Endodermal cell (in vitro differentiated cells): ENCODE results near the gene GHDC. TPM values are rescaled to one million over a fixed set of nuclear protein-coding genes. Genes with fewer than 3 reads are reported as not detected.
"Not testable (repeated sequence)": the region's sequence is repeated elsewhere in the genome, so short reads cannot be mapped to it uniquely, and the experiment has no call there.

Experiments
- DNase-seq: peaks from one replicate; pipeline ENCODE4 v3.0.0-alpha.2; 2017
- H3K27ac ChIP-seq: 2 replicates; pipeline ENCODE4 v1.5.1; 2013; ENCODE audit warnings: mild to moderate bottlenecking, low read depth, low read length, moderate library complexity
- H3K27me3 ChIP-seq: 2 replicates; pipeline ENCODE4 v1.6.1; 2013; ENCODE audit warnings: mild to moderate bottlenecking, low read length, moderate library complexity; ENCODE audit not compliant: insufficient read depth, control insufficient read depth, poor library complexity, severe bottlenecking
- H3K36me3 ChIP-seq: 2 replicates; pipeline ENCODE4 v1.7.0; 2013; ENCODE audit warnings: mild to moderate bottlenecking, low read length, moderate library complexity; ENCODE audit not compliant: control insufficient read depth, insufficient read depth
- H3K4me1 ChIP-seq: one replicate; pipeline ENCODE4 v1.7.0; 2013; ENCODE audit warnings: low read length; ENCODE audit not compliant: control insufficient read depth, insufficient read depth
- H3K4me3 ChIP-seq: 2 replicates; pipeline ENCODE4 v1.5.1; 2013; ENCODE audit warnings: mild to moderate bottlenecking, low read length, moderate library complexity
- H3K9ac ChIP-seq: 2 replicates; pipeline ENCODE4 v1.6.1; 2013; ENCODE audit warnings: mild to moderate bottlenecking, low read length, moderate library complexity; ENCODE audit not compliant: poor library complexity, severe bottlenecking; ENCODE audit errors: extremely low read depth
- H3K9me3 ChIP-seq: 2 replicates; pipeline ENCODE4 v1.6.1; 2013; ENCODE audit warnings: mild to moderate bottlenecking, low read length, moderate library complexity; ENCODE audit not compliant: control insufficient read depth
- H3K27ac Mint-ChIP-seq: 2 replicates; pipeline ENCODE4 v1.8.0; 2020; ENCODE audit warnings: mixed read lengths
- H3K27me3 Mint-ChIP-seq: 2 replicates; pipeline ENCODE4 v1.8.0; 2021; ENCODE audit warnings: mild to moderate bottlenecking, mixed read lengths; ENCODE audit not compliant: insufficient read depth
- H3K36me3 Mint-ChIP-seq: 2 replicates; pipeline ENCODE4 v1.8.0; 2020; ENCODE audit warnings: low read depth, mixed read lengths
- H3K4me1 Mint-ChIP-seq: 2 replicates; pipeline ENCODE4 v1.8.0; 2020; ENCODE audit warnings: mixed read lengths
- H3K4me3 Mint-ChIP-seq: 2 replicates; pipeline ENCODE4 v1.8.0; 2020; ENCODE audit warnings: mild to moderate bottlenecking, moderate library complexity, mixed read lengths
- H3K9me3 Mint-ChIP-seq: 2 replicates; pipeline ENCODE4 v1.8.0; 2020; ENCODE audit warnings: mild to moderate bottlenecking, mixed read lengths
- WGBS, 2 experiments: methylation state at CpG; one replicate each; pipeline versions ENCODE4 v1.1.5 to v1.1.7; 2013; ENCODE audit warnings: missing lambda C conversion rate in 2 of 2, mixed read lengths in 1 of 2; ENCODE audit not compliant: insufficient coverage in 1 of 2, insufficient read length in 1 of 2; 5-methylcytosine and 5-hydroxymethylcytosine counted together
- total RNA-seq, 2 donors: library from RNA; stranded (reverse); fragmentation: NEBNext Ultra II Directional in 1 of 2; extraction: Animal tissue kit (Norgen Biotek cat#: 25700) in 1 of 2; gene quantifications; 2 replicates in 1 of 2; 3 replicates in 1 of 2; pipeline ENCODE4 v1.2.1, GENCODE V29; 2021
- TF ChIP-seq, protein P1 (sequence below): fragments of 200-600 bp; sonication (generic); conservative IDR thresholded peaks from 2 replicates; pipeline ENCODE4 v1.5.0; 2021; ENCODE audit warnings: antibody characterized with exemption, mild to moderate bottlenecking

GHDC gene
- total RNA-seq, 2 donors from 2014 or later = 4.4 to 8.4 TPM

DNA sequence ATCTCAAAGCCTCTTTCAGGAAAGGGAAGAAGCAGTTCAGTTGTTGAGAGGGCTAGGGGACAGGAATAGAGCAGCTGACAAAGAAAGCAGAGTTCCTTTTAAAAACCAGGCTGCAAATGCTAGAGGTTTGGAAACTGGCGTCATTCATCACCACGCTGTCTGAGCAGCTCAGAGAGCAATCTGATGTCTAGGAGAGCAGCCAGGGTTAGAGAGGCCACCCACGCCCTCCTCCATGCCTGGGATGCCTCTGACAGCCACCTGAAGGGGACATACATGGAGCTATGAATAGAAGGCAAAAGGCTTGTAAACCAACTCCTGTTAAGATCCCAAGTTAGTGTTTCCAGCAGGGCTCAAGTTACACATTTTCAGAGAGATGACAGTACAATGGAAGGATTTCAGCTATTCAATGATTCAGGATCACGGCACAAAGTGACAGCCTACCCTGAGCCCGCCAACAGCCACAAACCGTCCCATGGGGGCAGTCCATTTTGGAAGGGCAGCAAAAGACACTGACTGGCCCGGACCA lies 51.9 kb downstream of the GHDC start:
- Mint-ChIP-seq H3K9me3 (no peaks in the 10 kb centered on the region), H3K27ac (peak overlapping the region; percentile 9), H3K4me3 (no peak overlapping the region), H3K36me3 (peaks cover 35% of the 10 kb centered on the region), H3K27me3 (no peaks in the 10 kb centered on the region), H3K4me1 (peaks cover 22% of the 10 kb centered on the region)
- TF ChIP-seq, protein P1, sequence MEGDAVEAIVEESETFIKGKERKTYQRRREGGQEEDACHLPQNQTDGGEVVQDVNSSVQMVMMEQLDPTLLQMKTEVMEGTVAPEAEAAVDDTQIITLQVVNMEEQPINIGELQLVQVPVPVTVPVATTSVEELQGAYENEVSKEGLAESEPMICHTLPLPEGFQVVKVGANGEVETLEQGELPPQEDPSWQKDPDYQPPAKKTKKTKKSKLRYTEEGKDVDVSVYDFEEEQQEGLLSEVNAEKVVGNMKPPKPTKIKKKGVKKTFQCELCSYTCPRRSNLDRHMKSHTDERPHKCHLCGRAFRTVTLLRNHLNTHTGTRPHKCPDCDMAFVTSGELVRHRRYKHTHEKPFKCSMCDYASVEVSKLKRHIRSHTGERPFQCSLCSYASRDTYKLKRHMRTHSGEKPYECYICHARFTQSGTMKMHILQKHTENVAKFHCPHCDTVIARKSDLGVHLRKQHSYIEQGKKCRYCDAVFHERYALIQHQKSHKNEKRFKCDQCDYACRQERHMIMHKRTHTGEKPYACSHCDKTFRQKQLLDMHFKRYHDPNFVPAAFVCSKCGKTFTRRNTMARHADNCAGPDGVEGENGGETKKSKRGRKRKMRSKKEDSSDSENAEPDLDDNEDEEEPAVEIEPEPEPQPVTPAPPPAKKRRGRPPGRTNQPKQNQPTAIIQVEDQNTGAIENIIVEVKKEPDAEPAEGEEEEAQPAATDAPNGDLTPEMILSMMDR = no peak
- Histone ChIP-seq H3K4me1 (peaks cover 4% of the 10 kb centered on the region), H3K27me3 (no peaks in the 10 kb centered on the region), H3K4me3 (no peak overlapping the region), H3K9ac (no peak overlapping the region), H3K9me3 (no peaks in the 10 kb centered on the region), H3K27ac (peak overlapping the region; percentile 51), H3K36me3 (peaks cover 35% of the 10 kb centered on the region)
- 83 to 90% methylated on average over 6 to 7 of the region's 7 CpGs for WGBS, 2 experiments
- no peak for DNase-seq

DNA sequence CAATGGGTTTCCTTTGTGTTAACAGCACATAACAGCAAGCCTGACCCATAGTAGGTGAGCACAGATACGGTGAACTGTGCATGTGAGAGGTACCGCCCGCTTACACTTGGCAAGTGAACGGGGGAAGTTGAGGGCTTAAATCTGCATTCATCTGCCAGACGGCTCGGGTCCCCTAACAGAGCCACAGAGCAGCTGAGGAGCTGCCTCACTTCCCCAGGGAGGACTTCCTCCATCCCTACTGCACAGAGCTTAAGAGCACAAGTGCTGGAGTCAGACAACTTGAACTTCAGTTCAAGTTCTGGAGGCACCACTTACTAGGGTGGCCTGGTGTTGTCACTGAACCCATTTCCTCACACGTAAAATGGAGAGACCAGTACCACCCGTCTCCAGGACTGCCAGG lies 52.9 kb downstream of the GHDC start:
- Histone ChIP-seq H3K27me3 (no peaks in the 10 kb centered on the region), H3K9me3 (no peaks in the 10 kb centered on the region), H3K9ac (no peak overlapping the region), H3K4me3 (no peak overlapping the region), H3K4me1 (peaks cover 6% of the 10 kb centered on the region), H3K27ac (no peak overlapping the region), H3K36me3 (peaks cover 34% of the 10 kb centered on the region)
- Mint-ChIP-seq H3K4me1 (peaks cover 27% of the 10 kb centered on the region), H3K27ac (no peak overlapping the region), H3K9me3 (no peaks in the 10 kb centered on the region), H3K4me3 (no peak overlapping the region), H3K27me3 (no peaks in the 10 kb centered on the region), H3K36me3 (peaks cover 30% of the 10 kb centered on the region)
- WGBS, 2 experiments = 96 to 98% methylated on average over 8 of the region's 8 CpGs
- no peak for DNase-seq
- TF ChIP-seq, protein P1 = no peak

DNA sequence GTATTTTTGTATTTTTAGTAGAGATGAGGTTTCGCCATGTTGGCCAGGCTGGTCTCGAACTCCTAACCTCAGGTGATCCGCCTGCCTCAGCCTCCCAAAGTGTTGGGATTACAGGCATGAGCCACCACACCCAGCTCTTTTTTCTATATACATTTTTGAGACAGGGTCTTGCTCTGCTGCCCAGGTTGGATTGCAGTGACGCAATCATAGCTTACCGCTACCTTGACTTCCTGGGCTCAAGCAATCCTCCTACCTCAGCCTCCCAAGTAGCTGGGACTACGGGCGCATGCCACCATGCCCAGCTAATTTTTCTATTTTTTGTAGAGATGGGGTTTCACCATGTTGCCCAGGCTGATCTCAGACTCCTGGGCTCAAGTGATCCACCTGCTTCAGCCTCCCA lies 53.6 kb downstream of the GHDC start:
- Histone ChIP-seq H3K4me1 (peaks cover 12% of the 10 kb centered on the region), H3K36me3 (peaks cover 34% of the 10 kb centered on the region)
- WGBS, 2 experiments = 80 to 97% methylated on average over 4 to 7 of the region's 7 CpGs
- Mint-ChIP-seq H3K4me1 (peaks cover 34% of the 10 kb centered on the region), H3K36me3 (peaks cover 30% of the 10 kb centered on the region)
- not testable (repeated sequence) for H3K9me3 ChIP-seq, H3K27me3 ChIP-seq, H3K27me3 Mint-ChIP-seq, H3K4me3 ChIP-seq, H3K9me3 Mint-ChIP-seq, H3K9ac ChIP-seq, H3K27ac ChIP-seq, DNase-seq, H3K27ac Mint-ChIP-seq, H3K4me3 Mint-ChIP-seq

Other genes with a start within 250 kb of the GHDC start
- gene CNP, start 227.7 kb downstream of the GHDC start, total RNA-seq = 10 to 100 TPM; 64.3 to 79.6 TPM
- 100 to 1,000 TPM; 112 to 116 TPM for gene DNAJC7, start 177.1 kb downstream of the GHDC start, total RNA-seq
- 10 to 100 TPM; 48.0 to 51.2 TPM for gene NKIRAS2, start 174.4 kb downstream of the GHDC start, total RNA-seq
- 1 to 10 TPM; 1.7 to 2.9 TPM for gene C17orf113, start 143.9 kb downstream of the GHDC start, total RNA-seq
- gene ZNF385C, start 96.0 kb downstream of the GHDC start, total RNA-seq = 1 to 10 TPM; 1.4 to 2.1 TPM
- under 1 TPM; 0.38 to 0.48 TPM for gene DHX58, start 81.8 kb downstream of the GHDC start, total RNA-seq
- 10 to 100 TPM; 48.0 to 57.6 TPM for gene KAT2A, start 73.1 kb downstream of the GHDC start, total RNA-seq
- gene HSPB9, start 71.7 kb downstream of the GHDC start, total RNA-seq = under 1 TPM in 1 of 2 donors, not detected in 1; 0.22 TPM
- gene RAB5C, start 39.5 kb downstream of the GHDC start, total RNA-seq = 10 to 100 TPM; 61.0 to 67.8 TPM
- gene KCNH4, start 13.4 kb downstream of the GHDC start, total RNA-seq = not detected
- not detected for gene HCRT, start 9.0 kb downstream of the GHDC start, total RNA-seq
- 10 to 100 TPM; 35.7 to 51.4 TPM for gene STAT5B, start 81.9 kb upstream of the GHDC start, total RNA-seq
- 1 to 10 TPM; 3.5 to 4.8 TPM for gene STAT5A, start 94.0 kb upstream of the GHDC start, total RNA-seq
- 10 to 100 TPM; 27.5 to 32.4 TPM for gene STAT3, start 193.9 kb upstream of the GHDC start, total RNA-seq
- 1 to 10 TPM in 1 of 2 donors, under 1 TPM in 1; 0.51 to 3.1 TPM for gene CAVIN1, start 228.8 kb upstream of the GHDC start, total RNA-seq